Omental fat pad (tissue), 4 donors: ENCODE data around the gene DDX17. TPM values are rescaled to one million over a fixed set of nuclear protein-coding genes. Genes with fewer than 3 reads are reported as not detected.

Experiments used
- ATAC-seq: fragments of 150-250 bp; one replicate; pipeline ENCODE4 v1.9.1; 2016; ENCODE audit warnings: mild to moderate bottlenecking, moderate library complexity; ENCODE audit not compliant: low FRiP score
- DNase-seq: peaks from one replicate; pipeline ENCODE4 v3.0.0-alpha.2; 2019; ENCODE audit warnings: low spot score
- total RNA-seq, 4 donors: library from RNA; depleted of rRNA; stranded (reverse); fragments of >200 nt; gene quantifications; one replicate each; pipeline ENCODE4 v1.1.0, GENCODE V29; 2016
- TF ChIP-seq, protein P1 (sequence below), 3 donors: fragments of 450-650 bp; IDR thresholded peaks; one replicate each; pipeline ENCODE4 v1.5.1; 2016 to 2017; ENCODE audit warnings: antibody characterized with exemption in 3 of 3, mild to moderate bottlenecking in 3 of 3, moderate library complexity in 2 of 3

Gene DDX17
- total RNA-seq, 4 donors from 2014 or later, result 330 to 572 (median 383) TPM

DNA sequence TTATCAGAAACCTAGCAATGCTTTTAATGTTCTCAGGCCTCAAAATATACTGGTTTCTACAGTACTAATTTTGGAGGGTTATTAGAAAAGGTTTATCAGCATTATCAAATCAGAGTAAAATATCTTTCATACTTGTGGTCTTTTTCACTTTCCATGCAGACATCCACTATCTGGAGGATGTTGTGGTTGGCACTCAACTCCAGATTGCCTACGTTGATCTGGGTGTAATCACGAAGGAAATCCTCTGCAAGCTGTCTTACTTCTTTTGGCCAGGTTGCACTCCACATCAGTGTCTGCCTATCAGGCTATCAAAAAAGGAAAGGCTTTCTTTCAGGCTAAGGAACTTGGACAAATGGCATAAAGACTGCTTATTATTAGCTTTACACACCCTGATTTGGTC is 11.6 kb downstream of the DDX17 start:
- no peak for DNase-seq
- TF ChIP-seq, protein P1, sequence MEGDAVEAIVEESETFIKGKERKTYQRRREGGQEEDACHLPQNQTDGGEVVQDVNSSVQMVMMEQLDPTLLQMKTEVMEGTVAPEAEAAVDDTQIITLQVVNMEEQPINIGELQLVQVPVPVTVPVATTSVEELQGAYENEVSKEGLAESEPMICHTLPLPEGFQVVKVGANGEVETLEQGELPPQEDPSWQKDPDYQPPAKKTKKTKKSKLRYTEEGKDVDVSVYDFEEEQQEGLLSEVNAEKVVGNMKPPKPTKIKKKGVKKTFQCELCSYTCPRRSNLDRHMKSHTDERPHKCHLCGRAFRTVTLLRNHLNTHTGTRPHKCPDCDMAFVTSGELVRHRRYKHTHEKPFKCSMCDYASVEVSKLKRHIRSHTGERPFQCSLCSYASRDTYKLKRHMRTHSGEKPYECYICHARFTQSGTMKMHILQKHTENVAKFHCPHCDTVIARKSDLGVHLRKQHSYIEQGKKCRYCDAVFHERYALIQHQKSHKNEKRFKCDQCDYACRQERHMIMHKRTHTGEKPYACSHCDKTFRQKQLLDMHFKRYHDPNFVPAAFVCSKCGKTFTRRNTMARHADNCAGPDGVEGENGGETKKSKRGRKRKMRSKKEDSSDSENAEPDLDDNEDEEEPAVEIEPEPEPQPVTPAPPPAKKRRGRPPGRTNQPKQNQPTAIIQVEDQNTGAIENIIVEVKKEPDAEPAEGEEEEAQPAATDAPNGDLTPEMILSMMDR (IDR thresholded peaks at IDR 0.05), result no peak
- no peak for ATAC-seq

DNA sequence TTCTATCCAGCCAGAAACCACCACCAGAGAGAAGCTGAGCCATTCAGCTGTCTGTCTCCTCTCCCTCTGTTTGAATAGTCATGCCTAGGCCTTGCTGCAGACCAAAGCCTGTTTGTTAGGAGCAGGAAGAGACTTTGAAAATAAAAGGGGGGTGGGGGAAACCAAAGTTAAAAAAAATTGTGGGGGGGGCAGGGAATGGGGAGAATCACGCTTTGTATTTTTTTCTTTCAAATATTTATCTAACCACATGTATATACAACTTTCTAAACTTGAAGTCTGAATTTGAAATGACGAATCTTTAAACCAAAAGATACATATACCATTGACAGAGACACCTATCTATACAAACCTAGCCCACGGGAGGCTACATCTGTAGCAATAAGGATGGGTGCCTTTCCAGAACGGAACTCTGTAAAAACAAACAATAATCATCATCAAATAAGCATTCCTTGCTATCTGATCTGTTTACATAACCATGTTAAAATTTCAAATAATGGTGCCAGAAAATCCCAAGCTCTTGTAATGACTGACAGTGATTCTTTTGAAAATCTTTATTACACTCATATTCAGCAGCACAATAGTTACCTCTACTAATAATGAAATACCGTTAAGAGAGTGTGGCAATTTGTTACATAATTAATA is 14.3 kb downstream of the DDX17 start:
- ATAC-seq (no peak), DNase-seq (no peak)
- TF ChIP-seq, protein P1 (IDR thresholded peaks at IDR 0.05), result no peak

DNA sequence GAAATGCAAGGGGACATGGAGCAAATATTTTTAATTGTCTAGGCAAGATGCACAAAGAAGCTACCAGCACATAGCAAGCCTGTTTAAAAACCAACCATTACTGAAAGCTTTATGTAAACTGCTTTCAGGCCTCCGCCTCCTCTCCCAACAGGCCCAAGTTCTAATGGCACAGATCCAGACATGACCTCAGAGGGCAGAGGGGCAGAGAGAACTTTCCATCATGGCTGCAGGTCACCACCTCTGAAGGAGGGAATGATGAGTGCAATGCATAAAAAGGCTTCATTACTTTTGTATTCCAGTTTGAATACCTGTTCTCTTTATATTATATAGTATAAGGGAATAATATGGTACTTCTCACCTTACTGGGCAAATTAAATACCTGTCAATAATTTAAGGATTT is 15.2 kb downstream of the DDX17 start:
- no peak for ATAC-seq
- no peak for DNase-seq

GRCh38 chr22:38490475-38490874 is 15.6 kb downstream of the DDX17 start:
- TF ChIP-seq, protein P1 (IDR thresholded peaks at IDR 0.05), result no peak
- DNase-seq (no peak), ATAC-seq (no peak)

More for the DNA sequence above, 15.2 kb downstream of the DDX17 start:
- TF ChIP-seq, protein P1 (IDR thresholded peaks at IDR 0.05), result no peak

- DNase-seq (no peak), ATAC-seq (no peak)
- TF ChIP-seq, protein P1 (IDR thresholded peaks at IDR 0.05), result no peak
Observed at GRCh38 chr22:38489561-38490145, 16.5 kb downstream of the DDX17 start.

GRCh38 chr22:38489142-38489541 is 17.0 kb downstream of the DDX17 start:
- DNase-seq, result no peak
- ATAC-seq, result no peak

More at GRCh38 chr22:38489142-38489541, 17.0 kb downstream of the DDX17 start:
- TF ChIP-seq, protein P1 (IDR thresholded peaks at IDR 0.05), result no peak
